ENCODE data around the gene ARID5A.
A peak's percentile ranks its signal among the peaks of the same experiment; 100 is the strongest.
"Not testable (repeated sequence)": the region's sequence is repeated elsewhere in the genome, so short reads cannot be mapped to it uniquely, and the experiment has no call there.

ARID5A gene

DNA sequence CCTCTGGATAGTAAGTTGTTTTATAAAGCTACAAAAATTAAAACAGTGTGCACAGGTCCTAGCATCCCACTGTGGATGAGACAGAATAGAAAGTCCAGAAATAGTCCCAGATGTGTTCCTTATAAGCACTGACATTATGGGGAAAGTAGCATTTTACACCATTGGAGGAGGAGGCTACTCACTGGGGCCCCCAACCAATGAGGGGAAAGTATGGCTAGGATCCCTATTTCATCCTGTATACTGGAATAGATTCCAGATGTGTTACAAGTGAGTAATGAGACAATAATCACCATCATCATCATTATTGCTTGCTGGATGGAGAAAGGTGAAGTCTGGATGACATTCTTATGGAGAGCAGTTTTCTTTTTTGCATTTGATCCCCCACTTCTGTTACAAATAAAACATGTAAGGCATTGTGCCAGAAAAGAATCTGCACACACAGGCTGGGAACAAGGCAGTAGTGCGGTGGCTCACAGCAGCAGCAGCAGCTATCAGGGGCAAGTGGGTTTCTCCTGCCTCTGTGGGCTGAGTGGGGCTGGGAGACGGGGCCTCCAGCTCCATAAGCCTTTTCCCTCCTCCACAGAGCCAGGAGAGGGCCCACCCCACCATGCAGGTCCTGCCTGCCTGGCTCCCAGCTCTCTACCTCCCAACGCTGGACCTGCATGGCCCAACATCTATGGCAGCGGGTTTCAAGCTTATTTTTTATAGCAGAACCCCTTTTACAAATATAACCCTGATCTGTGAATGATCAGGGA is 5.0 kb downstream of the ARID5A start:
- no peak for DNase-seq (ENCODE audit: low spot score)

DNA sequence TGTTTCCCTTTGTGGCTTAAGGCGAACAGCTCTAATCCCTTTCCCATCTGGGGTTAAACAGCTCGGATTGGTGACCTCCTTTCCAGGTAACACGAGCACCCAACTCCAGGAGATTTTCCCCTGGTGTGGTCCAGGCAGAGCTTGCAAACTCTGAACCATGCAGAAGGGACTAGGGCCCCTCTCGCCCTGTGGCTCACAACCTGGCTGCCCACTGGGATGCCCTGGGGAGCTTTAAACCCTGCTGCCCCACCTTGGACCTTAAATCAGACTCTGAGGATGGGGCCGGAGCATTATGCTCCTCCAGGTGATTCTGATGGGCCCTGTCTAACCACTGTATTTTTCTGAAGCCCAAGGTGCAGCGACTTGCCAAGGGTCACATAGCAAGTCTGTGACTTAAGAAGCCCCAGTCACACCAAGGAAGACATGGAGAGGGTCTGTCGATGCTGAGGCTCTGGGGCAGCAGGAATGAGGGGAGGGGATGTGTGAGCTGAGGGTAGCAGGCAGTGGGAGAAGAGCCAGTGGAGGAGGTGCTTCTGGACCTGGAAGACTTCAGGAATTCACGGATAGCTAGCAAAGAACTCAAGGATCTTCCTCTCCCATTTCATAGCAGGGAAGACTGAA is 5.9 kb downstream of the ARID5A start:
- DNase-seq (ENCODE audit: low spot score): no peak

DNA sequence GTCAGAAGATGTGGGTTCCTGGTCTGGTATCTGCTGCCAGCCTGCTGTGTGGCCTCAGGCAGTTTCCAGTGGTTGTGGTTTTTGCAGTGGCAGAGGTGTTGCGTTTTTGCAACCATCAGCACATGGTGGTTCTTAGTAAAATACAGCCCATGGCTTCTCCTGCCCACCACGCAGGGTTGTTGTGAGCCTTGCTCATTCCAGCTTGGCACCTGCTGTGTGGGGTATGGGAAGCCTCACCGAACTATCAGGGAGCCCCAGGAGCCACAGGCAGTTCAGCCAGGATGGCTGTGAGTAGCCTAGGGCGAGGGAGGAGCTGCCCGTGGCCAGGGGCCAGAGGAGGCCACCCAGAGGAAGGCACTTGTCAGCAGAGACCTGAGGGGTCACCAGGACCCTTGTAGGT is 9.8 kb downstream of the ARID5A start:
- DNase-seq (ENCODE audit: low spot score): no peak

DNA sequence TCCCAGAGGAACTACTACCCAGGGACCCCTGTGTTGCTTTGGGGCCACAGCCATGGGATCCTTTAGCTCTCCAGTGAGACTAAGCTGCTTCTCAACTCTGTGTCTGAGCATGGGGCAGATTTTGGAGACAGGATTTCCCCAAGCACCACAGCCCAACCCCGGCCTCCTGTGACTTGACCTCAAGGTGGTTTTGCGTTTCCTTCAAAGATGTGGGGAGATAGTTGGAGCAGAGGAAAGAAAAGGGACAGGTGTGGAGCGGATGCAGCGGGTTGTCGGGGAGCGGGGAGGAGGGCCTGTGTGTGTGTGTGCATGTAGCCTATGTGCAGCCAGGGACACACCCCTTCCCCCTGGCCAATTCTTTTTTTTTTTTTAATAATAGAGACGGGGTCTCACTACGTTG is 10.2 kb downstream of the ARID5A start:
- no peak for DNase-seq (ENCODE audit: low spot score)

DNA sequence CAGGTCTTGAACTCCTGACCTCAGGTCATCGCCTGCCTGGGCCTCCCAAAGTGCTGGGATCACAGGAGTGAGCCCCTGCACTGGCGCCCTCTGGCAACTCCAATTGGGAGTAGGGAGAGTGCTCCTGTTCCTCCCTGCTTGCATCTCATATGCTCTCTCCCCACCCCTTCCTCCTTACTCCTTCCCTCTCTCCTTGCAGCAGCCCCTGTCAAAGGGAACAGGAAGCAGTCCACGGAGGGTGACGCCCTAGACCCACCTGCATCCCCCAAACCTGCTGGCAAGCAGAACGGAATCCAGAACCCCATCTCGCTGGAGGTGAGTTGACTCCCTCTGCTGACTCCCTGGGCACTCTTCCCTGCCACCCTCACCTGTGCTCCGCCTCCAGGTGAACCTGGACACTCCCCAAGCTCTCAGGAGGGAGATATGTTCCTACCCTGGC is 10.7 kb downstream of the ARID5A start:
- DNase-seq (ENCODE audit: low spot score): no peak

DNA sequence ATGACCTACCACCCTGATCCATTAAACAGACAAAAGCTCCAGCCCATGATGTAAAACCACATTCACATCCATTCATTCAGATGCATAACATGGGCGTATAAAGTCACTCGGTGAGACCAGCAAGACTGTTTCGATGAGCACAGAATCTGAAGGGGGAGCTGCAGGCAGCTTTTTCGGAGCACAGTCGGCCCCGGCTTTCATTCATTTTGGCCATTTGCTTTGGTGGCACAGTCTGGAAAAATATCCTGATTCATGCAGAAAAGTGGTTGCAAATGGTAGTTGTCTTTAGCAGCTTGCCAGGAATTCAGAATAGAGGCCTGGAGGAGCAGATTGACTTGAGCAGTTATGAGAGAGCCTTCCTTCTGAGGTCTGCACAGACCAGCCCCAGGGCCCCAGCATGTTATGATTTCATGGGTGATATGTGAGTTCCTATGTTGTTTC is 11.2 kb downstream of the ARID5A start:
- DNase-seq (ENCODE audit: low spot score): no peak

DNA sequence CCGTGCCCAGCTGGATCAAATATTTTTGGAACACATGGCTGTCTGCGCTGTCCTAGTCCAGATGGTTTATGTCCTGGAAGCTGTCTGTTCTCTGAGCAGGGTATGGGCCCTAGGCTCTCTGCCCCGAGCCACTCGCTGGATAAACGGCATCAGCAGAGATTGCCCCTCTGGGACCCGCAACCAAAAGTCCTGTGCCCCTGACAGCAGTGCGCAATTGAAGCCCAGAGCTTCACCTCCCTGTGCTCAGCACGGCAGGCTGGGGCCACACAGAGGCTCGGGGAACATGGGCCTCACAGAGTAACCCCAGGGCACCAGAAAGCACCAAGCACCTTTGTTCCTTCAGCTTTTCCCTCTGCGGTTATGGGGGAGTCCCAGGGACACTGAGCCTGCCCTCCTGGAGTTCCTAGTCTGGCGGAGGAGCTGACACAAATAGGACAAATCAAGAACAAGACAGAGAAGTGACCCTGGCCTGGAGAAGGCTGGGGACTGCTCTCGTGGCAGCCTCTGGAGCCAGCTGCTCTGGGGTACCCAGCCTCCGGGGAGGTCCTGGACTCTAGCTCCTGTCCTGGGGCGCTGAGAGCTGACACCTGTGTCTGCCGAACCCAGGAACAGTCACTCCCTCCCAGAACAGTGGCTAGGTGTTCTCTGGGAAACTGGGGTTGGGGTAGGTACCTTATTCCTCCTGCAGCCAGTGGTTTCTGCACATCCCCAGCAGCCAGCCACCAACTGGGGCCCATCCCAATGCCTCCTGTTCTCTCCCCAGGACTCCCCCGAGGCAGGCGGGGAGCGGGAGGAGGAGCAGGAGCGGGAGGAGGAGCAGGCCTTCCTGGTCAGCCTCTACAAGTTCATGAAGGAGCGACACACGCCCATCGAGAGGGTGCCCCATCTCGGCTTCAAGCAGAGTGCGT is 12.3 kb downstream of the ARID5A start:
- no peak for DNase-seq (ENCODE audit: low spot score)

DNA sequence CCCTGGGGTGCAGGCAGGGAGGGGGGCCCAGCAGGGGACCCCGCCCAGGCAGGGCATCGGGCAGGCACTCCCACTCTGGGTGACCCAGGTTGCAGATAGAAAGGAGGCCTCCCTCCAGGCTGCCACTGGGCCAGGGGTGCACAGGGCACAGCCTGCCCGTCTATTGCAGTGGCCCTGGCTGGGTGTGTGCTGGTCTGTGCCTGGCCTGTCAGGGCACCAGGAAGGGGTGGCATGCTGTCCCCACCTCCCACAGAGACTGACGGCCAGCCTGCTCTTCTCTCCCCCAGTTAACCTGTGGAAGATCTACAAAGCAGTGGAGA is 12.9 kb downstream of the ARID5A start:
- DNase-seq (ENCODE audit: low spot score): no peak

DNA sequence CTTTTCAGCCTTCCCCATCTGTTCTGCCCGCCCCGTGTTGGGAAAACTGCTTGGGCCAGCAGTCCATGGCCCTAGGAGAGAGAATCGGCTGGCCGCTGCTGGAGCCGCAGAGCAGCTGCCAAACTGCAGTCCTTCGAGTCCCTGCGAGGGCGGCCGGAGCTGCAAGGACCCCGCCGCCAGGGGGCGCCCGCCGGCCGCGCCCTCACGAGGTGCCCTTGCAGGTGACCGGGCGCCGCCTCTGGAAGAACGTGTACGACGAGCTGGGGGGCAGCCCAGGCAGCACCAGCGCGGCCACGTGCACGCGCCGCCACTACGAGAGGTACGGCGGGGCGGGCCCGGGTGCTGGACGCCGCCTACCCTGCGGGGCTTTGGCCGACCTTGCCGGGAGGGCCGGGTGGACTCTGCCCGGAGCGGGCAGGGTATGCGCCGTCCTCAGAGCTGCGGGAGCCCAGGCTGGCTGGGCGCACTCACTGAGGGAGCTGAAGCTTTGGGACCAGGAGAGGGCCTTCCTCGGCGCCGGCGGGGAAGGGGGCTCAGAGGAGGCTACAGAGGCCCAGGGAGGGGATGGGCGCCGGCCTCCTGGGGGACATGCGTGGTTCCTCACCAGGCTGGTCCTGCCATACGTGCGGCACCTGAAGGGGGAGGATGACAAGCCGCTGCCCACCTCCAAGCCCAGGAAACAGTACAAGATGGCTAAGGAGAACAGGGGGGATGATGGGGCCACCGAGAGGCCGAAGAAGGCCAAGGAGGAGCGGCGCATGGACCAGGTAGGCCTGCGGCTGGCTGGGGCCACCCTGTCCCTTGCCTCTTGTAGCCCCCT is 13.6 kb downstream of the ARID5A start:
- no peak for DNase-seq (ENCODE audit: low spot score)

DNA sequence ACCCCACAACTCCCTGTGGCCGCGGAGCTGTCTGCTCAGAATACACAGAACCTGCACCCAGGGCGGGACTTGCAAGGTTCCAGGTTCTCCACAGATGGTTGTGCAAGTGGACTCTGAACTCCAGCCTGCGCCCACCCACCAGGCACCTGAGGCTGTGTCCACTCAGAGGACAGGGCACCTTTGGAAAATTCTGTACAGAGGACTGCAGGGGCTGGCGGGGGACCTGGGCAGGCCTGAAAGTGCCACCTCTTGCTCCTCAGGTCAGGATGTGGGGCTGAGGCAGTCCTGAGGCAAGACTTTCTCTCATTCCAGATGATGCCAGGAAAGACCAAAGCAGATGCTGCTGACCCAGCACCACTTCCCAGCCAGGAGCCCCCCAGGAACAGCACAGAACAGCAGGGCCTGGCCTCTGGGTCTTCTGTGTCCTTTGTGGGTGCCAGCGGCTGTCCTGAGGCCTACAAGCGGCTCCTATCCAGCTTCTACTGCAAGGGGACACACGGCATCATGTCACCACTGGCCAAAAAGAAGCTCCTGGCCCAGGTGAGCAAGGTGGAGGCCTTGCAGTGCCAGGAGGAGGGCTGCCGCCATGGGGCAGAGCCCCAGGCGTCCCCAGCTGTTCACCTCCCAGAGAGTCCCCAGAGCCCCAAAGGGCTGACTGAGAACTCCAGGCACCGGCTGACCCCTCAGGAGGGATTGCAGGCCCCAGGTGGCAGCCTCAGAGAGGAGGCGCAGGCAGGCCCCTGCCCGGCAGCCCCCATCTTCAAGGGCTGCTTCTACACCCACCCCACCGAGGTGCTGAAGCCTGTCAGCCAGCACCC is 14.4 kb downstream of the ARID5A start:
- DNase-seq (ENCODE audit: low spot score): no peak

DNA sequence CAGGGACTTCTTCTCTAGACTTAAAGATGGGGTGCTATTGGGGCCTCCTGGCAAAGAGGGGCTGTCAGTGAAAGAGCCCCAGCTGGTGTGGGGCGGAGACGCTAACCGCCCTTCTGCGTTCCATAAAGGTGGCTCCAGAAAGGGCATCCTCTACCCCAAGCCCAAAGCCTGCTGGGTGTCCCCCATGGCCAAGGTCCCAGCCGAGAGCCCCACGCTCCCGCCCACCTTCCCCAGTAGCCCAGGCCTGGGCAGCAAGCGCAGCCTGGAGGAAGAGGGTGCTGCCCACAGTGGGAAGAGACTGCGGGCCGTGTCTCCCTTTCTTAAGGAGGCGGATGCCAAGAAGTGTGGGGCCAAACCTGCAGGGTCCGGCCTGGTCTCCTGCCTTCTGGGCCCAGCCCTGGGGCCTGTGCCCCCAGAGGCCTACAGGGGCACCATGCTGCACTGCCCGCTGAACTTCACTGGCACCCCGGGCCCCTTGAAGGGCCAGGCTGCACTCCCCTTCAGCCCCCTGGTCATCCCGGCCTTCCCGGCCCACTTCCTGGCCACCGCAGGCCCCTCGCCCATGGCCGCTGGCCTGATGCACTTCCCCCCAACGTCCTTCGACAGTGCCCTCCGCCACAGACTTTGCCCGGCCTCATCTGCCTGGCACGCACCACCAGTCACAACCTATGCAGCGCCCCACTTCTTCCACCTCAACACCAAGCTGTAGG is 15.2 kb downstream of the ARID5A start:
- DNase-seq (ENCODE audit: low spot score): no peak

DNA sequence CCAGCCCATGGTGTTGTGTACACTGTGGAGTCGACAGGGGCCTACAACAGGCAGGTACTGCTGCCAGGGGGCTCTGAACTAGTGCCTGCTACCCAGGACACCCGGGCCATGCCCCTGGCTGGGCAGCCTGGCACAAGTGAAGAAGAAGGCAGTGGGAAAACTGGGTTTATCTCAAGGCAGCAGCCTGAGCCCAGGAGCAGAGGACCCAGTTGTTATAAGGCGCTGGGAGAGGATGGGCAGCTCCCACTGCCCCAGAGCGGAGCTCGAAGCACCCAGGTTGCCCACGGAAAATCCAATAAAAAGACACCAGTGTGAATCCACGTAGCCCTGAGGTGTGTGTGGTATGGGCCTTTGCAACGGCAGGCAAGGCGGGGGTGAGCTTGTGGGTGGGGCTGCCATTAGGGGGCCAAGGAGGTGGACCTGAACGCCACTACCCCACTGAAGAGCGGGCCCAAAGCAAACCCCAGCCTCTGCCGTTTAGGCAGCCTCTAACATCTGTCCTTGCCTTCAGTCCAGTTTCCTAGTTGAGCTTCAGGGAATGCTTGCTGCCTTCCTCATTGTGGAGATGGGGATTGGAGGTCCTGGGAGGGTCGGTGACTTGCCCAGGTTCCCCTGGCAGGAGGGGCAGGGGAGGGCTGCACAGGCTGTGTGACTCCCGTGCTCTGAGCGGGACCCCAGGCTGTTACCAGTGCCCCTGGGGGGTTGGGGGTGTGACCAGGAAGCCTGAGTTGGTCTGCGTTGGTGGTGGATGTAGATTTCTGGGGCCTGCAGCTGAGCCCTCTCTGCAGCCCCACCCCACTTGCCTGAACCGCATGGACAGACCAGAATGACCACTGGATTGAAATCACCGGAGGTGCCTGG is 16.0 kb downstream of the ARID5A start:
- no peak for DNase-seq (ENCODE audit: low spot score)

DNA sequence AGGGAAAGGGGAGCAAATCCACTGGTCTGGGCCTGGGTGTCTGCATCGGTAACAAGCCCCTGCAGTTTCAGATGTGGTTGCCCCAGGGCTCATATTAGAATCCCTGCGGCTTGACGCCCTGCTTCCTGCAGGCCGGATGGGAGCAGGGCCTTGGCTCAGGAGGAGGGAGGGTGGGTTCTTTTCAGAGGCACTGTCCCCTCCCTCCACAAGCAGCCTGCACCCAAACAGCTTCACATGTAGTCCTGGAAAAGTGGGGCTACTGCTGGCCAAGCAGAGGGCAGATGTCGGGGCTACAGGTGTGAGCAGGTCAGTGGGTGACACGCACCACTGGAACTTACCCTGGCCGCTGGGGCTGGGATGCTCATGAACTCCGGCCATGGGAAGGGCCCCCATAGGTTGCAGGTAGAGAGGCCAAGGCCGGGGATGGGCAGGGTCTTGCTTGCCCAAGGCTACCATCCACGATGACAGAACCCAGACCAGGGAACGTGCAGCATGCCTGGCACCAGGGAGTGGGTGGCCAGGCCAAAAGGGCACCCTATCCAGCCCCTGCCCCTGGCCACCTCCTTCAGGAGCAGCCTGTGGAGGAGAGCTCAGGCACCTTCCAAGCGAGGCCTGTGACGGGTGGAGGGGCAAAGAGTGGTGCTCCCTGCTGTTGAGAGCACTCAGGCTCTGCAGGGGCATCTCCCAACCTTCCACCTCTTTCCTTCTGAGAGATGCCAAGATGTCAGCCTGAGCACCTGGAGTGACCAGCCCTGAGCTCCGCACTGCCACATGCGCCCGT is 16.8 kb downstream of the ARID5A start:
- DNase-seq (ENCODE audit: low spot score): no peak

DNA sequence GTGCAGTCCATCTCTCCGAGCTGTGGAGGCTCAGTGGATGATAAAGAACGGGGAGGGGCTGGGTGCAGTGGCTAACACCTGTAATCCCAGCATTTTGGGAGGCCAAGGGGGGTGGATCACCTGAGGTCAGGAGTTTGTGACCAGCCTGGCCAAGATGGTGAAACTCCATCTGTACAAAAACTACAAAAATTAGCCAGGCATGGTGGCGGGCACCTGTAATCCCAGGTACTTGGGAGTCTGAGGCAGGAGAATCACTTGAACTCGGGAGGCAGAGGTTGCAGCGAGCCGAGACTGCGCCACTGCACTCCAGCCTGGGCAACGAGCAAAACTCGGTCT is 17.4 kb downstream of the ARID5A start:
- not testable (repeated sequence) for DNase-seq (ENCODE audit: low spot score)

DNA sequence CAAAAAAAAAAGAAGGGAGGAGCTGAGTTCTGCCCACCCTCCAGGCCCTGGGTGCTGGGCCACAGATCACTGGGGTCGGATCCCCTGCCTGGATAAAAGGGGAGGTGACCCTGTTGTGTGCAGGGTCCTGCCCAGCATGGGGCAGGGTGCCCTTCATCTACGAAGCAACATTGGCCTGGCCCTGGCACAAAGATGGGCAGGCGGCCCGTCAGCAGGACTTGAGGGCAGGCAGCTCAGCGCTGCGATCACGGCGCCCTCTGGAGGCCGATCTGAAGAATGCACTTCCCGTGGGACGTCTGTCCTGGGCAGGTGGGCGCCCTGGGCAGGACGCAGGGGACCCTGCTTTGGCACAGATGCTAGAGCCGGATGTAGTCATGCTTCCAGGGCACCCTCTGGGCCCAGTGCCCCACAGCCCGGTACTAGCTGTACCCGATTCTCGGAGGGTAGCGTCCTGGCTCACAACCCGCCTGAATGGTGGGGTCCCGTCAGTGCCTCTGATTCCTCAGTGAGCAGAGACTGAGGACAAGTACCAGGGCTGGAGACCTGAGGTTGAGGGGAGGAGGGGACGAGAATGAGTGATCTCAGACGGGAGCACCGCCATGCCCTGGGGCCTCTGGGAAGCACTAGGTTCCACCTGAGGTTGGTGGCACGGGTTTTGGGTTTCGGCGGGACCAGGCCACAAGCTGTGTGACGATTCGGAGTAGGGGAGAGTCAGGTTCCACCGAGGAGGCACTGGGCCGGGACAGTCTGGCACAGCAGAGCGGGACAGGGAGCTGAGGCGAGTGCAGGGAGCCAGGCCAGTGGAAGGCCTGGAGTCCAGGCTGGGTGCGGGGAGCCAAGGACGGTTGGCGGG is 18.0 kb downstream of the ARID5A start:
- peak; percentile 66 for DNase-seq (ENCODE audit: low spot score)

DNA sequence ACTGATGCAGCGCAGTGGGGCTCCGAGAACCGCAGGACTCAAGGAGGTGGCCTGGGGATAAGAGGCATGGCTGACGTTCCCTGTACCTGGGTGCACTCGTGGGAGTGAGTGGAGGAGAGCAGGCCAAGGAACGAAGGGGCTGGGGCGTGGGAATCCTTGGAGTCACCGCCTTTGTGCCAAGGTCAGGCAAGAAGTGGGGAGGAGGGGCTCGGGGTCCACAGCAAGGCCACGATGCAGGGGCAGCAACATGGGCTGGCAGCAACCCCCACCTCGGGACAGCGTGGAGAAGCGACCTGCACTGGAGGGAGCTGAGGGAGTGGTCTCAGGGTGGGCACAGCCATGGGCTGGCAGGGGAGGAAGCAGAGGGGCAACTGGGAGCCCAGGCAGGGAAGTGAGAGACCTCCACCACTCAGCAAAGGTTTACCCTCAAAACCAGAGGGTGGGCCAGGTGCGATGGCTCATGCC is 18.6 kb downstream of the ARID5A start:
- no peak for DNase-seq (ENCODE audit: low spot score)

DNA sequence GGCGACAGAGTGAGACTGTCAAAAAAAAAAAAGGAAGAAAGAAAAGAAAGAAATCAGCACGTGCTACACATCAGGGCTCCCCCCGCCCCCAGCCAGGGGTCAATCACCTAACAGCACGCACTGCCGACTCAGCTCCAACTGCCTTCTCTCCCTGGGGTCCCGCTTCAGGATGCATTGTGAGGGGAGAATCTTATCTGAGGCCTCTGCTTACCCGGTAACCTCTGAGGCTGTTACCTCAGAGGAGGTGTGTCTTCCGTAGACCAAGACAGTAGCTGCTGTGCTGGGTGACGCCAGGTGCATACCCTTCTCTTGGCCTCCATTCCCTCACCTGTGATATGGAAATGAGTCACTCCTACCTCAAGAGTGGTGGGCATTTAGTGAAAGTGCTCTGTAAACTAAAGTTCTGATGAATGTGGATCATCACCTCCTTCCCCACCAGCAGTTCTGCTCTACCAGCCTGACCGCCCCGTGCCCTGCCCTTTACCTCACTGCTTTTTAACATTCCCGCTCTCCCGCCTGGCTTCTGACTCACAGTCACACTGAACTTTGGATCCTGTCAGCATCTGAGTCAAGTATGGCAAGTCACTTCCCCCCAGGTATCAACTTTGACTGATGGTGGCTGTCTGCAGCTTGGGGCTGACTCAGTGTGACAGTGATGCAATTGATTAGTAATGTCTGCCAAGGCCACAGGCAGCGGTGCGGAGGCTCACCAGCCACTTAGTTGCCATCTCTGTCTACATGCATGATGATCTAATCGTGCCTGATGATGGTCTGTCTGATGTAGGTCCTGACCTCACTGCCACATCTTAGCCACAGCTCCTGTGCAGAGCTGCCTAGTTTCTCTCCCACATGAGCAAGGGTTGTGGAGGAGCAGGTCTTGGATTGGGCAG is 20.1 kb downstream of the ARID5A start:
- no peak for DNase-seq (ENCODE audit: low spot score)
